ENCODE data around the gene PDCD7. TPM values are rescaled to one million over a fixed set of nuclear protein-coding genes. Genes with fewer than 3 reads are reported as not detected.

The PDCD7 gene
- total RNA-seq, 6 experiments from 2014 or later = 18.5 to 32.1 (median 22.8) TPM

GRCh38 chr15:65110676-65111292 lies 22.8 kb downstream of the PDCD7 start:
- H3K4me1 Mint-ChIP-seq (ENCODE audit: low read depth) = peaks cover 13% of the 10 kb centered on the region; the same call in 1 of the 2 replicates
- TF ChIP-seq CTCF (IDR thresholded peaks at IDR 0.05) = no peak
- DNase-seq = peak; percentile 31
- no peaks in the 10 kb centered on the region; the same call in 1 of the 2 replicates for H3K27me3 Mint-ChIP-seq (ENCODE audit: insufficient read depth)
- peaks cover 6% of the 10 kb centered on the region; the same call in 1 of the 2 replicates for H3K36me3 Mint-ChIP-seq (ENCODE audit: low read depth)
- no peak overlapping the region for H3K4me3 Mint-ChIP-seq
- no peaks in the 10 kb centered on the region for H3K9me3 Mint-ChIP-seq
- H3K27ac Mint-ChIP-seq = peak overlapping the region; percentile 46; the same call in 1 of the 2 replicates

- H3K4me3 Mint-ChIP-seq = no peak overlapping the region
- DNase-seq = no peak
- no peak for TF ChIP-seq CTCF (IDR thresholded peaks at IDR 0.05)
- H3K27ac Mint-ChIP-seq = no peak overlapping the region
- H3K27me3 Mint-ChIP-seq (ENCODE audit: insufficient read depth) = no peaks in the 10 kb centered on the region; the same call in 1 of the 2 replicates
- H3K4me1 Mint-ChIP-seq (ENCODE audit: low read depth) = peaks cover 7% of the 10 kb centered on the region; the same call in 1 of the 2 replicates
- no peaks in the 10 kb centered on the region for H3K9me3 Mint-ChIP-seq
- peaks cover 10% of the 10 kb centered on the region for H3K36me3 Mint-ChIP-seq (ENCODE audit: low read depth)
Observed at GRCh38 chr15:65106011-65106590, 27.5 kb downstream of the PDCD7 start.

- Mint-ChIP-seq H3K27me3 (ENCODE audit: insufficient read depth) (no peaks in the 10 kb centered on the region; the same call in 1 of the 2 replicates), H3K4me1 (ENCODE audit: low read depth) (no peaks in the 10 kb centered on the region), H3K36me3 (ENCODE audit: low read depth) (peaks cover 6% of the 10 kb centered on the region), H3K4me3 (no peak overlapping the region), H3K9me3 (no peaks in the 10 kb centered on the region), H3K27ac (no peak overlapping the region)
- DNase-seq = no peak
- no peak for TF ChIP-seq CTCF (IDR thresholded peaks at IDR 0.05)
Observed at GRCh38 chr15:65105038-65105437, 28.6 kb downstream of the PDCD7 start.

GRCh38 chr15:65102912-65103311 lies 30.7 kb downstream of the PDCD7 start:
- H3K27me3 Mint-ChIP-seq (ENCODE audit: insufficient read depth) = no peaks in the 10 kb centered on the region; the same call in 1 of the 2 replicates
- H3K27ac Mint-ChIP-seq = no peak overlapping the region
- peaks cover 19% of the 10 kb centered on the region for H3K36me3 Mint-ChIP-seq (ENCODE audit: low read depth)
- DNase-seq = no peak
- no peaks in the 10 kb centered on the region for H3K9me3 Mint-ChIP-seq
- H3K4me3 Mint-ChIP-seq = no peak overlapping the region
- TF ChIP-seq CTCF (IDR thresholded peaks at IDR 0.05) = no peak
- no peaks in the 10 kb centered on the region for H3K4me1 Mint-ChIP-seq (ENCODE audit: low read depth)

GRCh38 chr15:65101891-65102708 lies 31.5 kb downstream of the PDCD7 start:
- DNase-seq = no peak
- Mint-ChIP-seq H3K27ac (no peak overlapping the region), H3K27me3 (ENCODE audit: insufficient read depth) (no peaks in the 10 kb centered on the region; the same call in 1 of the 2 replicates), H3K4me1 (ENCODE audit: low read depth) (no peaks in the 10 kb centered on the region), H3K9me3 (no peaks in the 10 kb centered on the region), H3K36me3 (ENCODE audit: low read depth) (peaks cover 19% of the 10 kb centered on the region), H3K4me3 (no peak overlapping the region)
- TF ChIP-seq CTCF (IDR thresholded peaks at IDR 0.05) = peak; percentile 22

All from HFFc6 (cell line).